Liver (tissue), 3 donors: ENCODE data around the gene ARHGEF10L.

Experiments used
- FOXA1 ChIP-seq: IDR thresholded peaks from 2 replicates; pipeline ENCODE4 v1.6.1; 2016; ENCODE audit warnings: antibody characterized with exemption
- GABPA ChIP-seq, 2 donors: IDR thresholded peaks in 1 of 2; conservative IDR thresholded peaks in 1 of 2; 2 replicates each; pipeline ENCODE4 v1.6.1; 2016; ENCODE audit warnings: antibody characterized with exemption in 2 of 2, mild to moderate bottlenecking in 1 of 2, moderate library complexity in 1 of 2
- JUND ChIP-seq, 2 donors: IDR thresholded peaks; 2 replicates each; pipeline ENCODE4 v1.6.1; 2016; ENCODE audit warnings: antibody characterized with exemption in 2 of 2
- RAD21 ChIP-seq, 2 donors: IDR thresholded peaks; 2 replicates each; pipeline ENCODE4 v1.6.1; 2016; ENCODE audit warnings: antibody characterized with exemption in 2 of 2, mild to moderate bottlenecking in 2 of 2
- RXRA ChIP-seq, 2 donors: IDR thresholded peaks; 2 replicates each; pipeline ENCODE4 v1.6.1; 2017 to 2018; ENCODE audit warnings: antibody characterized with exemption in 2 of 2, mild to moderate bottlenecking in 1 of 2
- SP1 ChIP-seq: IDR thresholded peaks from 2 replicates; pipeline ENCODE4 v1.6.1; 2018; ENCODE audit warnings: antibody characterized with exemption, mild to moderate bottlenecking
- TF ChIP-seq, protein P1 (sequence below): fragments of 150-350 bp; IDR thresholded peaks from 2 replicates; pipeline ENCODE4 v1.5.1; 2017; ENCODE audit warnings: improper control_type of control experiment, low read depth, low read length; ENCODE audit not compliant: missing input control
- TF ChIP-seq, protein P2 (sequence below): IDR thresholded peaks from 2 replicates; pipeline ENCODE4 v1.6.1; 2016; ENCODE audit warnings: antibody characterized with exemption
- donor health status: healthy.
- donor health status: healthy.

DNA sequence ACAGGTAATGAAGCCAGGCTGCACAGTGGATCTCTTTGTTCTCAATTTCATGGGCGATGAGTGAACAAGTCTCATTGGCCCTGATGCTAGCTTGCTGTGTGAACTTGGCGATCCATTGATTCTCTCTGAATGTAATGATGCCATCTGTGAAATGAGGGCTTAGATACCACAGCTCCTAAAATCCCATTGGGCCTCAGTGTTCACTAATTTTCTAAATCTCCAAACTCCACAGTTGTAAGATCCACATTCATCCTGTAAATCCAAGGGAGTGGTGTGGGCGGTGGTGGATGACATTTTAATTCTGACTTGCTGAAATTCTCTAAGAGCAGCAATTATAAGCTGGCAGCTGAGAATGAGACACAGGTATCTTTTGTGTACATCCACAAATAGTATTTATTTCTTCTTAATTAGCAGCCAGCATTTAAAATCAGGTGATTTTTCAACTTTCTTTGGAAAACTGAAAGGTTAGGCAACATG, 206.0 kb downstream of the ARHGEF10L start:
- TF ChIP-seq RXRA (IDR thresholded peaks at IDR 0.05) (no peak), RAD21 (IDR thresholded peaks at IDR 0.05) (no peak), SP1 (no peak), JUND (IDR thresholded peaks at IDR 0.05) (no peak), FOXA1 (no peak), GABPA (IDR thresholded peaks at IDR 0.05 in 1 of 2, conservative IDR thresholded peaks at IDR 0.05 in 1 of 2) (no peak)
- TF ChIP-seq, protein P1, sequence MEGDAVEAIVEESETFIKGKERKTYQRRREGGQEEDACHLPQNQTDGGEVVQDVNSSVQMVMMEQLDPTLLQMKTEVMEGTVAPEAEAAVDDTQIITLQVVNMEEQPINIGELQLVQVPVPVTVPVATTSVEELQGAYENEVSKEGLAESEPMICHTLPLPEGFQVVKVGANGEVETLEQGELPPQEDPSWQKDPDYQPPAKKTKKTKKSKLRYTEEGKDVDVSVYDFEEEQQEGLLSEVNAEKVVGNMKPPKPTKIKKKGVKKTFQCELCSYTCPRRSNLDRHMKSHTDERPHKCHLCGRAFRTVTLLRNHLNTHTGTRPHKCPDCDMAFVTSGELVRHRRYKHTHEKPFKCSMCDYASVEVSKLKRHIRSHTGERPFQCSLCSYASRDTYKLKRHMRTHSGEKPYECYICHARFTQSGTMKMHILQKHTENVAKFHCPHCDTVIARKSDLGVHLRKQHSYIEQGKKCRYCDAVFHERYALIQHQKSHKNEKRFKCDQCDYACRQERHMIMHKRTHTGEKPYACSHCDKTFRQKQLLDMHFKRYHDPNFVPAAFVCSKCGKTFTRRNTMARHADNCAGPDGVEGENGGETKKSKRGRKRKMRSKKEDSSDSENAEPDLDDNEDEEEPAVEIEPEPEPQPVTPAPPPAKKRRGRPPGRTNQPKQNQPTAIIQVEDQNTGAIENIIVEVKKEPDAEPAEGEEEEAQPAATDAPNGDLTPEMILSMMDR, result no peak
- TF ChIP-seq, protein P2, sequence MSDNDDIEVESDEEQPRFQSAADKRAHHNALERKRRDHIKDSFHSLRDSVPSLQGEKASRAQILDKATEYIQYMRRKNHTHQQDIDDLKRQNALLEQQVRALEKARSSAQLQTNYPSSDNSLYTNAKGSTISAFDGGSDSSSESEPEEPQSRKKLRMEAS, result no peak
